Heart left ventricle (tissue), 16 donors: ENCODE results near the gene TAS2R31. TPM values are rescaled to one million over a fixed set of nuclear protein-coding genes. Genes with fewer than 3 reads are reported as not detected.

Experiments
- ATAC-seq, 4 donors: fragments of 200-7000 bp; cut with Tn5 transposase; one replicate each; pipeline ENCODE4 v1.9.1; 2020 to 2022; ENCODE audit warnings: moderate library complexity in 4 of 4, mild to moderate bottlenecking in 3 of 4, moderate number of reproducible peaks in 1 of 4
- DNase-seq, 5 donors: peaks; one replicate each; pipeline ENCODE4 v3.0.0-alpha.2; 2020
- H3K27ac ChIP-seq, 12 donors: fragments of 200-600 bp; sonication (generic) in 4 of 12; one replicate each; pipeline versions ENCODE4 v1.5.0 to v1.8.0; 2016 to 2022; ENCODE audit warnings: mild to moderate bottlenecking in 2 of 12
- H3K27me3 ChIP-seq, 9 donors: fragments of 200-600 bp; sonication (generic) in 2 of 9; one replicate each; pipeline versions ENCODE4 v1.5.1 to v1.8.0; 2016 to 2022; ENCODE audit warnings: mild to moderate bottlenecking in 3 of 9
- H3K36me3 ChIP-seq, 9 donors: fragments of 200-600 bp; sonication (generic) in 2 of 9; one replicate each; pipeline versions ENCODE4 v1.5.0 to v1.8.0; 2018 to 2022; ENCODE audit warnings: mild to moderate bottlenecking in 2 of 9
- H3K4me1 ChIP-seq, 12 donors: fragments of 200-600 bp; sonication (generic) in 4 of 12; one replicate each; pipeline versions ENCODE4 v1.5.0 to v1.8.0; 2016 to 2022; ENCODE audit warnings: mild to moderate bottlenecking in 3 of 12
- H3K4me3 ChIP-seq, 12 donors: fragments of 200-600 bp; sonication (generic) in 4 of 12; one replicate each; pipeline versions ENCODE4 v1.5.0 to v1.8.0; 2017 to 2022; ENCODE audit warnings: mild to moderate bottlenecking in 9 of 12, moderate library complexity in 4 of 12
- H3K9me3 ChIP-seq, 12 donors: fragments of 200-600 bp; sonication (generic) in 4 of 12; one replicate each; pipeline versions ENCODE4 v1.5.0 to v1.8.0; 2016 to 2022; ENCODE audit warnings: mild to moderate bottlenecking in 1 of 12
- CTCF ChIP-seq, 12 donors: fragments of 200-600 bp; sonication (generic) in 4 of 12; IDR thresholded peaks; one replicate each; pipeline versions ENCODE4 v1.5.0 to v1.8.0; 2018 to 2022; ENCODE audit warnings: antibody characterized with exemption in 12 of 12, mild to moderate bottlenecking in 5 of 12
- POLR2A ChIP-seq, 2 donors: fragments of 450-650 bp; IDR thresholded peaks; one replicate each; pipeline ENCODE4 v1.6.1; 2017; ENCODE audit warnings: antibody characterized with exemption in 2 of 2, mild to moderate bottlenecking in 2 of 2, moderate library complexity in 2 of 2
- WGBS, 4 donors: extraction: QIAGEN DNeasy Blood & Tissue Kit in 2 of 4; methylation state at CpG; one replicate each; pipeline versions ENCODE4 v1.1.5 to v1.1.7; 2013 to 2018; 5-methylcytosine and 5-hydroxymethylcytosine counted together
- intact Hi-C, 10 donors: fragments of 100-400 bp; cut with DNase I; formaldehyde crosslinking; loops; one replicate each; pipeline versions ENCODE4 v1.11.1 to v1.14.2; 2022
- polyA plus RNA-seq, 2 donors: library from polyadenylated mRNA; stranded (reverse); fragments of 200-250 nt; gene quantifications; one replicate each; pipeline ENCODE4 v1.2.3, GENCODE V29; 2013
- total RNA-seq, 9 donors: library from RNA; depleted of rRNA in 2 of 9; stranded (reverse); fragments of >200 nt in 2 of 9; fragmentation: NEBNext Ultra II Directional in 3 of 9; extraction: Animal tissue kit (Norgen Biotek cat#: 25700) in 3 of 9; gene quantifications; one replicate each; pipeline versions ENCODE4 v1.1.0 to v1.2.4, GENCODE V29; 2016 to 2023
- donor health status: ischemic (EF 13 %, LVEDD 7.1; RV severe dilation, severe dysfunction).
- donor health status: healthy with polysubstance abuse.
- donor health status: DM: no; HTN: yes; CAD: no.
- donor health status: DM: no; HTN: no; CAD: no.
- donor health status: ischemic (EF 25% LVEDD 6.9; RV normal size, moderate dysfunction).
- donor health status: ischemic (EF 25% LVEDD 5.7; RV mildly dilated, moderate dysfunction).
- donor health status: healthy.
- donor health status: DM: yes; HTN: yes; CAD: no.
- donor health status: ischemic (EF 35%, LVEDD 5.7; RV mildly dilated, moderate dysfunction).
- donor health status: nonischemic (EF 11% LVEDD 7.7; RV severe dilation, severe dysfunction).
- donor health status: DM: yes; HTN: yes; CAD: no.
- donor health status: PGD.
- donor health status: ischemic (EF 29% LVEDD 5.4; RV normal size, mild dysfunction).
- donor health status: nonischemic (EF 23%, LVEDD 6.1; RV moderate dilation, normal function).

Gene TAS2R31
- total and polyA plus RNA-seq, 11 donors: 0.48 to 1.8 (median 0.62) TPM; not detected in 4

GRCh38 chr12:11007608-11008007, 23.6 kb downstream of the TAS2R31 start:
- H3K4me1 ChIP-seq: no peaks in the 10 kb centered on the region
- no peak overlapping the region for H3K4me3 ChIP-seq
- no peak overlapping the region for H3K27ac ChIP-seq
- no peaks in the 10 kb centered on the region for H3K9me3 ChIP-seq
- ATAC-seq (no peak), DNase-seq (no peak)
- intact Hi-C loops: no loop called here
- TF ChIP-seq CTCF (IDR thresholded peaks at IDR 0.05) (no peak), POLR2A (IDR thresholded peaks at IDR 0.05) (no peak)
- H3K36me3 ChIP-seq: no peaks in the 10 kb centered on the region
- 95 to 100% (median 96%) methylated on average over 1 of the region's 1 CpG for WGBS, 4 donors
- H3K27me3 ChIP-seq: no peaks in the 10 kb centered on the region

GRCh38 chr12:10998204-10998603, 33.0 kb downstream of the TAS2R31 start, which contains the start of gene TAS2R20:
TAS2R20 (minus strand) TSS chr12:10998304; CDS start chr12:10997875, 429 bp downstream.
- no peak for DNase-seq
- no peak for TF ChIP-seq CTCF (IDR thresholded peaks at IDR 0.05)
- no peak for TF ChIP-seq POLR2A (IDR thresholded peaks at IDR 0.05)

GRCh38 chr12:10994307-10994706, 36.9 kb downstream of the TAS2R31 start:
- WGBS, 4 donors: 63 to 87% (median 70%) methylated on average over 3 of the region's 3 CpGs
- Histone ChIP-seq H3K4me1 (peaks cover 0 to 6% (median 0%) of the 10 kb centered on the region in 12 donors), H3K4me3 (no peak overlapping the region), H3K27me3 (no peaks in the 10 kb centered on the region), H3K36me3 (peaks cover 0 to 11% (median 0%) of the 10 kb centered on the region in 9 donors), H3K27ac (no peak overlapping the region), H3K9me3 (peaks cover 0 to 10% (median 0%) of the 10 kb centered on the region in 12 donors)
- no peak for DNase-seq
- ATAC-seq: no peak
- TF ChIP-seq POLR2A (IDR thresholded peaks at IDR 0.05) (no peak), CTCF (IDR thresholded peaks at IDR 0.05) (no peak)
- intact Hi-C loops: no loop called here

More at GRCh38 chr12:10998204-10998603, 33.0 kb downstream of the TAS2R31 start, which contains the start of gene TAS2R20:
- ATAC-seq: no peak
- no peak within 1 kb of the TSS for H3K4me3 ChIP-seq
- peaks cover 0 to 6% (median 0%) of the 10 kb centered on the region in 12 donors for H3K4me1 ChIP-seq
- peaks cover 0 to 7% (median 0%) of the 10 kb centered on the region in 12 donors for H3K9me3 ChIP-seq
- intact Hi-C loops: no loop called here
- no peak within 1 kb of the TSS for H3K27ac ChIP-seq
- no peaks in the 10 kb centered on the region for H3K27me3 ChIP-seq
- peaks cover 0 to 11% (median 0%) of the 10 kb centered on the region in 9 donors for H3K36me3 ChIP-seq

- DNase-seq: no peak
- Histone ChIP-seq H3K27ac (no peak overlapping the region), H3K27me3 (no peaks in the 10 kb centered on the region), H3K9me3 (peaks cover 0 to 10% (median 0%) of the 10 kb centered on the region in 12 donors), H3K36me3 (peaks cover 0 to 8% (median 0%) of the 10 kb centered on the region in 9 donors), H3K4me3 (no peak overlapping the region), H3K4me1 (peaks cover 0 to 6% (median 0%) of the 10 kb centered on the region in 12 donors)
- no peak for ATAC-seq
- WGBS, 4 donors: 94 to 100% (median 97%) methylated on average over 2 of the region's 2 CpGs
- intact Hi-C loops: no loop called here
- TF ChIP-seq CTCF (IDR thresholded peaks at IDR 0.05) (no peak), POLR2A (IDR thresholded peaks at IDR 0.05) (no peak)
These were observed 42.1 kb downstream of the TAS2R31 start for GRCh38 chr12:10989107-10989506.
